K562 (cell line): ENCODE results near the gene TGFBR3L. TPM values are rescaled to one million over a fixed set of nuclear protein-coding genes. Genes with fewer than 3 reads are reported as not detected.

Experiments
- CTCF ChIP-seq, 3 experiments: IDR thresholded peaks in 2 of 3; conservative IDR thresholded peaks in 1 of 3; 2 replicates each; pipeline ENCODE4 v1.5.1; 2011 to 2012; ENCODE audit warnings: low read length in 3 of 3, mild to moderate bottlenecking in 3 of 3, control low read depth in 2 of 3, improper control_type of control experiment in 1 of 3, inconsistent platforms in 1 of 3, low read depth in 1 of 3, mixed read lengths in 1 of 3, moderate library complexity in 1 of 3; ENCODE audit not compliant: insufficient read depth in 2 of 3
- JUN ChIP-seq, 2 experiments: sonication (generic) in 1 of 2; formaldehyde crosslinking in 1 of 2; IDR thresholded peaks; 2 replicates each; pipeline versions ENCODE4 v1.6.1 to v1.8.0; 2012 to 2022; ENCODE audit warnings: borderline replicate concordance in 2 of 2, mild to moderate bottlenecking in 2 of 2, improper control_type of control experiment in 1 of 2, low read depth in 1 of 2, low read length in 1 of 2, missing genetic modification reagents in 1 of 2
- NKRF ChIP-seq: fragments of 450-650 bp; IDR thresholded peaks from 2 replicates; pipeline ENCODE4 v1.6.1; 2016; ENCODE audit warnings: borderline replicate concordance
- OTX1 ChIP-seq: fragments of 450-650 bp; formaldehyde crosslinking; IDR thresholded peaks from 2 replicates; pipeline ENCODE4 v1.4.0; 2022; ENCODE audit warnings: mild to moderate bottlenecking
- PURB ChIP-seq: sonication (generic); formaldehyde crosslinking; IDR thresholded peaks from 2 replicates; pipeline ENCODE4 v1.9.0; 2021; ENCODE audit warnings: low read depth, mild to moderate bottlenecking, missing genetic modification reagents
- SIN3A ChIP-seq, 2 experiments: fragments of 150-350 bp in 1 of 2; IDR thresholded peaks; 2 replicates each; pipeline ENCODE4 v1.6.1; 2011 to 2016; ENCODE audit warnings: borderline replicate concordance in 2 of 2, low read depth in 2 of 2, low read length in 2 of 2, mild to moderate bottlenecking in 2 of 2, moderate library complexity in 2 of 2; ENCODE audit not compliant: control insufficient read depth in 1 of 2
- SRSF1 ChIP-seq: fragments of 200-400 bp; formaldehyde crosslinking; IDR thresholded peaks from 2 replicates; pipeline ENCODE4 v1.6.1; 2017; ENCODE audit warnings: mild to moderate bottlenecking, low read depth, low read length, moderate library complexity
- TAL1 ChIP-seq: fragments of 450-650 bp; IDR thresholded peaks from 2 replicates; pipeline ENCODE4 v1.6.1; 2016; ENCODE audit warnings: mild to moderate bottlenecking
- TEAD2 ChIP-seq: fragments of 450-650 bp; IDR thresholded peaks from 2 replicates; pipeline ENCODE4 v1.6.1; 2016; ENCODE audit warnings: missing genetic modification characterization, control low read depth, missing compliant biosample characterization
- USF1 ChIP-seq: sonication (generic); formaldehyde crosslinking; IDR thresholded peaks from 2 replicates; pipeline ENCODE4 v1.9.0; 2022; ENCODE audit warnings: mild to moderate bottlenecking, missing genetic modification reagents
- ZNF184 ChIP-seq: sonication (generic); formaldehyde crosslinking; IDR thresholded peaks from 2 replicates; pipeline ENCODE4 v1.5.0; 2020; ENCODE audit warnings: missing genetic modification reagents
- ZNF277 ChIP-seq: fragments of 250-450 bp; sonication (Bioruptor Pico); IDR thresholded peaks from 2 replicates; pipeline ENCODE4 v1.8.0; 2022; ENCODE audit warnings: inconsistent platforms, mild to moderate bottlenecking, moderate library complexity, borderline replicate concordance
- ZNF445 ChIP-seq: fragments of 250-450 bp; sonication (Bioruptor Pico); IDR thresholded peaks from 2 replicates; pipeline ENCODE4 v1.4.0; 2020; ENCODE audit warnings: low read depth, mild to moderate bottlenecking, moderate library complexity
- ZNF592 ChIP-seq: fragments of 450-650 bp; IDR thresholded peaks from 2 replicates; pipeline ENCODE4 v1.6.1; 2017; ENCODE audit warnings: antibody characterized with exemption, mild to moderate bottlenecking
- ZNF696 ChIP-seq: fragments of 250-450 bp; sonication (Bioruptor Pico); conservative IDR thresholded peaks from 2 replicates; pipeline ENCODE4 v1.4.0; 2020; ENCODE audit warnings: mild to moderate bottlenecking, moderate library complexity
- polyA plus RNA-seq, 8 experiments: library from polyadenylated mRNA; depleted of rRNA in 4 of 8; stranded (reverse) in 5 of 8; unstranded in 3 of 8; fragments of >200 nt; fragmentation: Nextera tagmentation in 2 of 8; fragmentation: Illumina TruSeq in 1 of 8; extraction: Ambion mirVana in 2 of 8; extraction: Trizol in 1 of 8; gene quantifications; 2 replicates each; pipeline versions ENCODE4 v1.2.1 to v1.2.3, GENCODE V29; 2011 to 2014; ENCODE audit warnings: inconsistent platforms in 1 of 8, missing spikeins in 1 of 8
- total RNA-seq, 7 experiments: library from RNA; depleted of rRNA in 6 of 7; stranded (reverse); fragments of >200 nt in 6 of 7; fragmentation: Illumina TruSeq in 2 of 7; extraction: Trizol in 2 of 7; gene quantifications; 2 replicates each; pipeline versions ENCODE4 v1.2.1 to v1.2.3, GENCODE V29; 2011 to 2021; ENCODE audit warnings: low replicate concordance in 1 of 7

TGFBR3L gene
- total and polyA plus RNA-seq, 9 of the 15 experiments (the other 6 are each of a cell fraction or from before 2014, with no cell fraction given) = not detected

- TF ChIP-seq CTCF (IDR thresholded peaks at IDR 0.05 in 2 of 3, conservative IDR thresholded peaks at IDR 0.05 in 1 of 3; ENCODE audit: insufficient read depth in 2 of 3, low read depth in 1 of 3, low read length in 3 of 3) (no peak), ZNF445 (CRISPR knock-in tag) (no peak), ZNF277 (CRISPR knock-in tag) (no peak), OTX1 (CRISPR knock-in tag) (no peak), SIN3A (IDR thresholded peaks at IDR 0.05; ENCODE audit: borderline replicate concordance in 2 of 2, control insufficient read depth in 1 of 2, low read depth in 2 of 2, low read length in 2 of 2) (no peak), ZNF592 (no peak), JUN (IDR thresholded peaks at IDR 0.05; ENCODE audit: borderline replicate concordance, low read depth, low read length) (no peak), JUN (CRISPR knock-in tag; IDR thresholded peaks at IDR 0.05; ENCODE audit: borderline replicate concordance) (0 out of 2 replicates have a peak, but pooled peaks have one; percentile 6), TAL1 (no peak), ZNF696 (CRISPR knock-in tag) (no peak), TEAD2 (tag) (0 out of 2 replicates have a peak, but pooled peaks have one; percentile 16), ZNF184 (CRISPR knock-in tag) (no peak), USF1 (no peak), NKRF (no peak), SRSF1 (no peak), PURB (no peak)
Measured at GRCh38 chr19:7902796-7903243, 11.8 kb upstream of the TGFBR3L start (continued).
